ENCODE measurements around the gene RPRD2. TPM values are rescaled to one million over a fixed set of nuclear protein-coding genes. Genes with fewer than 3 reads are reported as not detected.

Gene RPRD2
- total RNA-seq, 4 donors from 2014 or later = 14.5 to 19.9 (median 16.3) TPM

- ATAC-seq (ENCODE audit: low FRiP score) (no peak), DNase-seq (ENCODE audit: low spot score) (no peak)
- TF ChIP-seq, protein P1, sequence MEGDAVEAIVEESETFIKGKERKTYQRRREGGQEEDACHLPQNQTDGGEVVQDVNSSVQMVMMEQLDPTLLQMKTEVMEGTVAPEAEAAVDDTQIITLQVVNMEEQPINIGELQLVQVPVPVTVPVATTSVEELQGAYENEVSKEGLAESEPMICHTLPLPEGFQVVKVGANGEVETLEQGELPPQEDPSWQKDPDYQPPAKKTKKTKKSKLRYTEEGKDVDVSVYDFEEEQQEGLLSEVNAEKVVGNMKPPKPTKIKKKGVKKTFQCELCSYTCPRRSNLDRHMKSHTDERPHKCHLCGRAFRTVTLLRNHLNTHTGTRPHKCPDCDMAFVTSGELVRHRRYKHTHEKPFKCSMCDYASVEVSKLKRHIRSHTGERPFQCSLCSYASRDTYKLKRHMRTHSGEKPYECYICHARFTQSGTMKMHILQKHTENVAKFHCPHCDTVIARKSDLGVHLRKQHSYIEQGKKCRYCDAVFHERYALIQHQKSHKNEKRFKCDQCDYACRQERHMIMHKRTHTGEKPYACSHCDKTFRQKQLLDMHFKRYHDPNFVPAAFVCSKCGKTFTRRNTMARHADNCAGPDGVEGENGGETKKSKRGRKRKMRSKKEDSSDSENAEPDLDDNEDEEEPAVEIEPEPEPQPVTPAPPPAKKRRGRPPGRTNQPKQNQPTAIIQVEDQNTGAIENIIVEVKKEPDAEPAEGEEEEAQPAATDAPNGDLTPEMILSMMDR (IDR thresholded peaks at IDR 0.05) = no peak
Measured at GRCh38 chr1:150493175-150493574, 129.2 kb downstream of the RPRD2 start.

DNA sequence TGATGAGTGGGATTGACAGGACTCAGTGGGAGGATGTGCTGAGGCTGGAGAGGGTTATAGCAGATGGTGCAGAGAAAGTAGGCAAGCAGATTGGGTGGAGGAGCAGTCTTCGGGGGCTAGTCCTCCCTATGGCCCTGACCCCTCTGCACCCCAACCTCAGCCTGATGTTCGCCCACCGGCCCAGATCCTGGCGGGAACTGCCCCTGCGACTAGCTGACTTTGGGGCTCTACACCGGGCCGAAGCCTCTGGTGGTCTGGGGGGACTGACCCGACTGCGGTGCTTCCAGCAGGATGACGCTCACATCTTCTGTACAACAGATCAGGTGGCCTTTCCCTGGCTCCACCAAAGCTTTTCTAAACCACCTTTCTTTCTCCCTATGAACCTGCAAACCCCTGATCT lies 134.4 kb downstream of the RPRD2 start:
- DNase-seq (ENCODE audit: low spot score) (no peak), ATAC-seq (ENCODE audit: low FRiP score) (no peak)
- TF ChIP-seq, protein P1 (IDR thresholded peaks at IDR 0.05) = no peak

GRCh38 chr1:150505431-150505830 lies 141.5 kb downstream of the RPRD2 start:
- TF ChIP-seq, protein P1 (IDR thresholded peaks at IDR 0.05) = no peak
- DNase-seq (ENCODE audit: low spot score) (no peak), ATAC-seq (ENCODE audit: low FRiP score) (no peak)

GRCh38 chr1:150507912-150508864 lies 144.2 kb downstream of the RPRD2 start, which contains the start of gene ECM1:
TSS of gene ECM1 (plus strand) at chr1:150508109. CDS start at chr1:150508210, 101 bp downstream.
- no peak for DNase-seq (ENCODE audit: low spot score)
- TF ChIP-seq, protein P1 (IDR thresholded peaks at IDR 0.05) = no peak
- ATAC-seq (ENCODE audit: low FRiP score) = peak; percentile 50

- TF ChIP-seq, protein P1 (IDR thresholded peaks at IDR 0.05) = no peak
- ATAC-seq (ENCODE audit: low FRiP score) (no peak), DNase-seq (ENCODE audit: low spot score) (no peak)
Measured at GRCh38 chr1:150508982-150509381, 145.0 kb downstream of the RPRD2 start.

GRCh38 chr1:150511551-150511950 lies 147.6 kb downstream of the RPRD2 start:
- ATAC-seq (ENCODE audit: low FRiP score) (no peak), DNase-seq (ENCODE audit: low spot score) (no peak)
- TF ChIP-seq, protein P1 (IDR thresholded peaks at IDR 0.05) = no peak
